ENCODE data around the gene PRDX2.
A peak's percentile ranks its signal among the peaks of the same experiment; 100 is the strongest.

GRCh38 chr19:12778017-12778904 lies 23.3 kb downstream of the PRDX2 start:
- TF ChIP-seq POLR2A (IDR thresholded peaks at IDR 0.05) (peak in 1 of 2 donors; percentile 18), POLR2AphosphoS5 (IDR thresholded peaks at IDR 0.05) (peak; percentile 69)
